Sciatic nerve (tissue), 2 donors: ENCODE results near the gene RNF40. TPM values are rescaled to one million over a fixed set of nuclear protein-coding genes. Genes with fewer than 3 reads are reported as not detected.

Experiments
- ATAC-seq: fragments of 200-7000 bp; cut with Tn5 transposase; one replicate; pipeline ENCODE4 v1.9.1; 2020; ENCODE audit warnings: mild to moderate bottlenecking, moderate library complexity
- DNase-seq: peaks from one replicate; pipeline ENCODE4 v3.0.0-alpha.2; 2020; ENCODE audit warnings: low spot score
- intact Hi-C: fragments of 100-400 bp; cut with DNase I; formaldehyde crosslinking; loops from one replicate; pipeline ENCODE4 v1.14.2; 2022
- total RNA-seq: library from RNA; stranded (reverse); fragmentation: NEBNext Ultra II Directional; extraction: Animal tissue kit (Norgen Biotek cat#: 25700); gene quantifications from one replicate; pipeline ENCODE4 v1.2.1, GENCODE V29; 2021
- donor health status: DM: no; HTN: no; CAD: no.
- donor health status: DM: no; HTN: no; CAD: no.

Gene RNF40
- total RNA-seq, 1 donor from 2014 or later: 92.9 TPM

- ATAC-seq (no peak), DNase-seq (no peak)
- intact Hi-C loops: no loop called here
Observed at GRCh38 chr16:30738984-30739951, 22.9 kb upstream of the RNF40 start.

GRCh38 chr16:30740364-30741251, 21.5 kb upstream of the RNF40 start:
- intact Hi-C loops: no loop called here
- ATAC-seq (peak; percentile 89), DNase-seq (peak; percentile 85)

- no peak for ATAC-seq
- DNase-seq: no peak
- intact Hi-C loops: no loop called here
Observed at GRCh38 chr16:30741461-30741914, 20.6 kb upstream of the RNF40 start.

- intact Hi-C loops: no loop called here
- ATAC-seq: peak; percentile 58
- DNase-seq: peak; percentile 75
Observed at GRCh38 chr16:30743716-30744115, 18.4 kb upstream of the RNF40 start.

- intact Hi-C loops: no loop called here
- ATAC-seq (peak; percentile 56), DNase-seq (no peak)
Observed at GRCh38 chr16:30744183-30744582, 17.9 kb upstream of the RNF40 start.

GRCh38 chr16:30745082-30745481, 17.0 kb upstream of the RNF40 start:
- intact Hi-C loops: no loop called here
- no peak for ATAC-seq
- no peak for DNase-seq

- intact Hi-C loops: no loop called here
- no peak for DNase-seq
- ATAC-seq: no peak
Observed at GRCh38 chr16:30746638-30747175, 15.4 kb upstream of the RNF40 start.

GRCh38 chr16:30747331-30747730, 14.8 kb upstream of the RNF40 start:
- ATAC-seq (no peak), DNase-seq (no peak)
- intact Hi-C loops: no loop called here

GRCh38 chr16:30747799-30748633, 14.1 kb upstream of the RNF40 start, which contains the start of gene PHKG2:
Gene PHKG2 (plus strand): TSS chr16:30748425. CDS start chr16:30748821, 396 bp downstream.
- ATAC-seq (peak; percentile 98), DNase-seq (peak; percentile 99)
- intact Hi-C loops: no loop called here

GRCh38 chr16:30748634-30749445, 13.3 kb upstream of the RNF40 start:
- ATAC-seq (no peak), DNase-seq (peak; percentile 77)
- intact Hi-C loops: no loop called here

GRCh38 chr16:30750201-30750600, 11.9 kb upstream of the RNF40 start:
- no peak for ATAC-seq
- intact Hi-C loops: no loop called here
- no peak for DNase-seq

GRCh38 chr16:30750876-30751465, 11.2 kb upstream of the RNF40 start:
- intact Hi-C loops: no loop called here
- ATAC-seq: no peak
- no peak for DNase-seq

GRCh38 chr16:30753596-30753995, 8.5 kb upstream of the RNF40 start:
- no peak for DNase-seq
- intact Hi-C loops: no loop called here

GRCh38 chr16:30755955-30756780, 6.0 kb upstream of the RNF40 start:
- DNase-seq: peak; percentile 32
- intact Hi-C loops: no loop called here
- ATAC-seq: no peak

More at GRCh38 chr16:30753596-30753995, 8.5 kb upstream of the RNF40 start:
- ATAC-seq: no peak

GRCh38 chr16:30756781-30757100, 5.4 kb upstream of the RNF40 start:
- no peak for DNase-seq
- intact Hi-C loops: no loop called here
- ATAC-seq: no peak

- ATAC-seq: no peak
- peak; percentile 45 for DNase-seq
- intact Hi-C loops: no loop called here
Observed at GRCh38 chr16:30757316-30757715, 4.8 kb upstream of the RNF40 start.
